Lower leg skin (tissue), 3 donors: Measurements from ENCODE around the gene ZKSCAN7.

Experiments used
- CTCF ChIP-seq, 3 donors: fragments of 450-650 bp; IDR thresholded peaks; one replicate each; pipeline ENCODE4 v1.5.1; 2016; ENCODE audit warnings: antibody characterized with exemption in 3 of 3, mild to moderate bottlenecking in 3 of 3, moderate library complexity in 2 of 3
- POLR2A ChIP-seq, 2 donors: fragments of 450-650 bp; IDR thresholded peaks; one replicate each; pipeline ENCODE4 v1.6.1; 2016 to 2017; ENCODE audit warnings: antibody characterized with exemption in 2 of 2, mild to moderate bottlenecking in 1 of 2, moderate library complexity in 1 of 2

- no peak for TF ChIP-seq POLR2A (IDR thresholded peaks at IDR 0.05)
- no peak for TF ChIP-seq CTCF (IDR thresholded peaks at IDR 0.05)
Observed at GRCh38 chr3:44506556-44506955, 48.4 kb upstream of the ZKSCAN7 start.
